Thyroid gland (tissue), 4 donors: Measurements from ENCODE around the gene ZNF219.

Experiments used
- CTCF ChIP-seq, 6 experiments: fragments of 200-600 bp in 3 of 6; fragments of 450-650 bp in 3 of 6; sonication (generic) in 3 of 6; IDR thresholded peaks; one replicate each; pipeline ENCODE4 v1.5.1; 2016 to 2019; ENCODE audit warnings: antibody characterized with exemption in 6 of 6, mild to moderate bottlenecking in 2 of 6, inconsistent platforms in 1 of 6, moderate library complexity in 1 of 6
- POLR2A ChIP-seq, 2 donors: fragments of 450-650 bp; IDR thresholded peaks; one replicate each; pipeline ENCODE4 v1.6.1; 2017; ENCODE audit warnings: antibody characterized with exemption in 2 of 2, mild to moderate bottlenecking in 2 of 2, moderate library complexity in 1 of 2

GRCh38 chr14:21077672-21078071 lies 20.8 kb downstream of the ZNF219 start:
- TF ChIP-seq CTCF (IDR thresholded peaks at IDR 0.05) (no peak), POLR2A (IDR thresholded peaks at IDR 0.05) (no peak)
